GM03348 (cell line): ENCODE measurements around the gene MICALL2.

Experiments
- DNase-seq: peaks from one replicate; pipeline ENCODE4 v3.0.0; 2012; ENCODE audit warnings: low spot score

Gene MICALL2

GRCh38 chr7:1392556-1392955 is 66.7 kb downstream of the MICALL2 start:
- no peak for DNase-seq

- DNase-seq: no peak
Measured at GRCh38 chr7:1391449-1391848, 67.8 kb downstream of the MICALL2 start.

- DNase-seq: no peak
Measured at GRCh38 chr7:1388703-1389335, 70.5 kb downstream of the MICALL2 start.

GRCh38 chr7:1388021-1388702 is 71.1 kb downstream of the MICALL2 start:
- DNase-seq: no peak

- no peak for DNase-seq
Measured at GRCh38 chr7:1387261-1387660, 72.0 kb downstream of the MICALL2 start.

GRCh38 chr7:1386623-1387220 is 72.5 kb downstream of the MICALL2 start:
- no peak for DNase-seq

- no peak for DNase-seq
Measured at GRCh38 chr7:1385809-1386622, 73.3 kb downstream of the MICALL2 start.

GRCh38 chr7:1385086-1385808 is 74.0 kb downstream of the MICALL2 start:
- no peak for DNase-seq
